Thymus (tissue), 11 donors: ENCODE measurements around the gene TRAPPC3. TPM values are rescaled to one million over a fixed set of nuclear protein-coding genes. Genes with fewer than 3 reads are reported as not detected.

Experiments
- DNase-seq, 9 donors: peaks; one replicate each; pipeline ENCODE4 v3.0.0-alpha.2; 2013; ENCODE audit warnings: low spot score in 9 of 9, low read depth in 6 of 9, missing footprints in 1 of 9
- H3K27ac ChIP-seq, 2 donors: one replicate each; pipeline ENCODE4 v1.5.1; 2013; ENCODE audit warnings: control low read depth in 1 of 2, low read depth in 1 of 2, low read length in 1 of 2, mild to moderate bottlenecking in 1 of 2, moderate library complexity in 1 of 2
- H3K27me3 ChIP-seq, 2 donors: one replicate each; pipeline ENCODE4 v1.5.1; 2013; ENCODE audit warnings: low read length in 1 of 2; ENCODE audit not compliant: control insufficient read depth in 2 of 2, insufficient read depth in 1 of 2
- H3K36me3 ChIP-seq, 2 donors: one replicate each; pipeline ENCODE4 v1.5.1; 2013; ENCODE audit warnings: low read length in 1 of 2, mild to moderate bottlenecking in 1 of 2, moderate library complexity in 1 of 2; ENCODE audit not compliant: control insufficient read depth in 2 of 2, insufficient read depth in 2 of 2
- H3K4me1 ChIP-seq, 2 donors: one replicate each; pipeline ENCODE4 v1.5.1; 2013; ENCODE audit warnings: low read length in 2 of 2; ENCODE audit not compliant: control insufficient read depth in 2 of 2, insufficient read depth in 2 of 2
- H3K4me3 ChIP-seq, 2 donors: one replicate each; pipeline ENCODE4 v1.5.1; 2013; ENCODE audit warnings: low read length in 2 of 2, control low read depth in 1 of 2, mild to moderate bottlenecking in 1 of 2
- H3K9me3 ChIP-seq, 2 donors: one replicate each; pipeline ENCODE4 v1.5.1; 2013; ENCODE audit warnings: low read length in 1 of 2, mild to moderate bottlenecking in 1 of 2; ENCODE audit not compliant: control insufficient read depth in 2 of 2, insufficient read depth in 1 of 2
- WGBS: extraction: QIAGEN DNeasy Blood & Tissue Kit; methylation state at CpG from one replicate; pipeline ENCODE4 v1.1.7; 2013; 5-methylcytosine and 5-hydroxymethylcytosine counted together
- polyA plus RNA-seq: library from polyadenylated mRNA; stranded (reverse); fragments of 200-250 nt; gene quantifications from one replicate; pipeline ENCODE4 v1.2.3, GENCODE V29; 2013
- total RNA-seq: library from RNA; stranded (reverse); fragments of 120-200 nt; gene quantifications from one replicate; pipeline ENCODE4 v1.2.4, GENCODE V29; 2013
- donor health status: healthy.

The TRAPPC3 gene
- total and polyA plus RNA-seq, 2 donors = 73.6 to 77.7 TPM

DNA sequence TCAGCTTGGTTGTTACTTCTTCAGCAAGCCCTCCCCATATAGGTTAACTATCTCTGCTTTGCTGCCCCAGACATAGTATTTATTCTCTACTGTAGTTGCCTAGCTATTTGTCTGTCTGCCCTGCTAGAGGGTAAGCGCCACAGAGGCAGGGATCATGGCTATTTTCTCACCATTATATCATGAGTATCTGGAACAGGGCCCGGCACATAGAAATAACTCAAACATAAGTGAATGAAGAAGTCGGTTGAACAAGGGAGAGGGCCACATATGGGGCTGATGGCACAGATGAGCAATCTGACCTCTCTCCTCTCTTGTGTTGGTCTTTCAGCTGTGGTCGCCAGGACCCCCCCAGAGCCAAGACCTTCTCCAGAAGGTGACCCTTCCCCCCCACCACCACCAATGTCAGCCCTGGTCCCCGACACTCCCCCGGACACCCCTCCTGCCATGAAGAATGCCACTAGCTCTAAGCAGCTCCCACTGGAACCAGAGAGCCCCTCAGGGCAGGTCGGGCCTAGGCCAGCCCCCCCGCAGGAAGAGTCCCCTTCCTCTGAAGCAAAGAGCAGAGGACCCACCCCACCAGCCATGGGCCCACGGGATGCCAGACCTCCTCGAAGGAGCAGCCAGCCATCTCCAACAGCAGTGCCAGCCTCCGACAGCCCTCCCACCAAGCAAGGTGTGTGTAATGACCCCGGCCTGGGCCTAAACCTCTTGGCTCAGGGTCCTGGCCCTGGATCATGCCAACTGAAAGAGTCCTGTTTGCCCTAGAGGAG lies 21.5 kb upstream of the TRAPPC3 start:
- H3K4me3 ChIP-seq = no peak overlapping the region
- H3K36me3 ChIP-seq = peaks cover 72 to 78% of the 10 kb centered on the region in 2 donors
- H3K27me3 ChIP-seq = no peaks in the 10 kb centered on the region
- peaks cover 0 to 8% of the 10 kb centered on the region in 2 donors for H3K4me1 ChIP-seq
- WGBS = 93% methylated on average over 12 of the region's 12 CpGs
- DNase-seq = no peak
- no peak overlapping the region for H3K27ac ChIP-seq
- no peaks in the 10 kb centered on the region for H3K9me3 ChIP-seq

DNA sequence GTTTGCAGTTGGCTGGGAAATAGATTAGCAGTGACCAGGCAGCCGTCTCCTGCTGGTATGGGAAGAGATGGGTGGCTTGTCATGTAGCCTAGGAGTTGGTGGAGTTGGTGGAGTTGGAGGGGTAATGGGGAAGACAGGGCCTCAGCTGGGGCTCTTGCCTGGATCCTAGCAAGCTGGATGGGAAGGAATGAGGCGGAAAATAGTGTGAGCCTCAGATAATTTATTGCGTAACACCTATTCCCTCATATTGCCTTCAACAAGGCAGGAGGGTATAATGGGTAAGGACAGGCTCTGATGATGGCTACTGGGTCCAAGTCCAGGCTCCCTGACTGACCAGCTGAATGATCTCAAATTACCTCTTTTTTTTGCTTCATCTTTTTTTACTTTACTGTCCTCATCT lies 19.2 kb upstream of the TRAPPC3 start:
- H3K9me3 ChIP-seq = no peaks in the 10 kb centered on the region
- peak overlapping the region in 1 of 2 donors; percentile 36 for H3K27ac ChIP-seq
- no peaks in the 10 kb centered on the region for H3K27me3 ChIP-seq
- no peak for DNase-seq
- H3K4me3 ChIP-seq = no peak overlapping the region
- peaks cover 49 to 55% of the 10 kb centered on the region in 2 donors for H3K36me3 ChIP-seq
- H3K4me1 ChIP-seq = no peaks in the 10 kb centered on the region
- WGBS = 98% methylated on average over 3 of the region's 3 CpGs

DNA sequence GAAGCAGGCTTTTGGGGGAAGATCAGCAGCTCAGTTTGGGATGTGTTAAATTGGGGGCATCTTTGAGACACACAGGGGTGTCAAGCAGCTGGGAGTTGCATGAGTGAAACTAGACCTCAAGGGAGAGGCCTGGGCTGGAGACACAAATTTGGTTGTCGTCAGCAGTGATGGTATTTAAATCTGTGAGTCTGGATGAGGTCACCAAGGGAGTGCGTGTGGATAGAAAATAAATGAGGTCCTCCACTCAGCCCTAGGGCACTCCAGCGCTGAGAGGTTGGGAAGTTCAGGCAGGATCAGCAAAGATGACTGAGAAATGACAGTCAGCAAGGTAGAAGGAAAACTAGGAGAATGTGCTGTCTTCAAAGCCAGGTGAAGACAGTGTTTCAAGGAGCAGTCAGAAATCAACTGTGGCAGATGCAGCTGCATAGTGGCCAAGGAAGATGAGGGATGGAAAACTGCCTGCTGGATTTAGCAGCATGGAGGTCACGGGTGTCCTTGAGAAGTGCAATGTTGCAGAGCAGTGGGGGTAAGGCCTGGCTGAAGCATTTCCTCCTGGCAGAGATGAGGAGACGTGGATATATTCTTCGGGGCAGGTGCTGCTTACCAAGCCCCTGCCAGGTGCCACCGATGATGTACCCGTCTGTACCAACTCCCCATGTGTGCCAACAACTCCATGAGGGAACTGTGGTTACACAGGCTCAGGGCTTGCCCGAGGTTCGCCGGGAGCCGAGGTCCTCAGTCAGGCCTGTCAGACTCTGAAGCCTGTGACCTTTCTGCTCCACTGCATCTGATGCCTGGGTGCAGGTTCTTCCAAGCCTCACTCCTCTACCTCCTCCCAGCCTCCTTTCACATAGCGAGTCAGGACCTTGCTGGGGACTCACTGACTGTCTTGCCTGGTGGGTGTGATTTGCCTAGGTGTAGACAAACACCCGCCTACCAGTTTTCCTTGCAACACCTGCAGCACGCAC lies 17.9 kb upstream of the TRAPPC3 start:
- no peak for DNase-seq
- H3K27ac ChIP-seq = no peak overlapping the region
- H3K36me3 ChIP-seq = peaks cover 38 to 48% of the 10 kb centered on the region in 2 donors
- WGBS = 97% methylated on average over 15 of the region's 15 CpGs
- H3K4me3 ChIP-seq = no peak overlapping the region
- H3K27me3 ChIP-seq = no peaks in the 10 kb centered on the region
- no peaks in the 10 kb centered on the region for H3K9me3 ChIP-seq
- peaks cover 1 to 8% of the 10 kb centered on the region in 2 donors for H3K4me1 ChIP-seq

DNA sequence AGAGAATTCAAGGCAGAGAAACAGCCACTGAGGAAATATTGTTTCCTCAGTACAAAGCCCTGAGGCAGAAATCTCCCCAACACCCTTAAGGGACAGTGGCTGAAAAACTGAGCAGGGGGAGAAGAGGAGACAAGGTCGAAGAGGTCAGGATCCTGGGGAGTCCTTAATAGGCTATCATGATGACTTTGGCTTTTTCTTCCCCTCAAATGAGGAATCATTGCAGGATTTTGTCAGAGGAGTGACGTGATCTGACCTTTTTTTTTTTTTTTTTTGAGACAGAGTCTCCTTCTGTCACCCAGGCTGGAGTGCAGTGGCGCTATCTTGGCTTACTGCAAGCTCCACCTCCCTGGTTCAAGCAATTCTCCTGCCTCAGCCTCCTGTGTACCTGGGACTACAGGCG lies 16.9 kb upstream of the TRAPPC3 start:
- H3K27ac ChIP-seq = peak overlapping the region in 1 of 2 donors; percentile 13

DNA sequence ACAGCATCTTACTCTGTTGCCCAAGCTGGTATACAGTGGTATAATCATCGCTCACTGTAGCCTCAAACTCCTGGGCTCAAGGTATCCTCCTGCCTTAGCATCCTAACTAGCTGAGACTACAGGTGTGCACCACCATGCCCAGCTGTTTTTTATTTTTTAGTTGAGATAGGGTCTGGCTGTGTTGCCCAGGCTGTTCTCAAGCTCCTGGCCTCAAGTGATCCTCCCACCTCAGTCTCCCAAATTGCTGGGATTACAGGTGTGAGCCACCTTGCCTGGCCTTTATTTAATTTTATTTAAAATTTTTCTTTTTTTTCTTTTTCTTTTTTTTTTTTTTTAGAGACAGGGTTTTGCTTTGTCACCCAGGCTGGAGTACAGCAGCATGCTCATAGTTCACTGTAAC lies 15.9 kb upstream of the TRAPPC3 start:
- WGBS = 59% methylated on average over 1 of the region's 1 CpG
- no peak overlapping the region for H3K27ac ChIP-seq

More for the DNA sequence above, 16.9 kb upstream of the TRAPPC3 start:
- DNase-seq = no peak
- WGBS = 91% methylated on average over 4 of the region's 4 CpGs
- Histone ChIP-seq H3K27me3 (no peaks in the 10 kb centered on the region), H3K4me3 (no peak overlapping the region), H3K9me3 (no peaks in the 10 kb centered on the region), H3K4me1 (peaks cover 11 to 19% of the 10 kb centered on the region in 2 donors), H3K36me3 (peaks cover 30 to 39% of the 10 kb centered on the region in 2 donors)

DNA sequence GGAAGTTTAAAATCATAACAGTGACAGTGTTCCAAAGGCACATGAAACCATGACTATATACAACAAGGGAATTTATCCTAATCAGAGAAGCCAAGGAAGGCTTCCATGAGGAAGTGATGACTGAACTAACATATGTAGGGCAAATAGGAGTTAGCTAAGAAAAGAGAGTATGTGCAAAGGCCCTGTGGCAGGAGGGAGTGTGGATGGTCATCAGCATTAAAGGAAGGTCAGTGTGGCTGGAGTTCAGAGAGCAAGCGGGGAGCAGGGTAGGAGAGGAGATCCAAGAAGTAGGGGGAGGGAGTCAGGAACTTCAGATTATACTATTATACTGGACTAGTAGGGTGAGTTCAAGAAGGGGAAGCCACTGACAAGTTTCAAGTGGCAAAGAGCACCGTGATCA lies 15.1 kb upstream of the TRAPPC3 start:
- H3K27me3 ChIP-seq = no peaks in the 10 kb centered on the region
- H3K27ac ChIP-seq = no peak overlapping the region
- peaks cover 24 to 37% of the 10 kb centered on the region in 2 donors for H3K4me1 ChIP-seq
- no peak for DNase-seq
- 95% methylated on average over 2 of the region's 2 CpGs for WGBS
- no peak overlapping the region for H3K4me3 ChIP-seq
- peaks cover 1 to 4% of the 10 kb centered on the region in 2 donors for H3K9me3 ChIP-seq
- H3K36me3 ChIP-seq = peaks cover 18 to 28% of the 10 kb centered on the region in 2 donors

More for the DNA sequence above, 15.9 kb upstream of the TRAPPC3 start:
- Histone ChIP-seq H3K9me3 (peaks cover 1 to 4% of the 10 kb centered on the region in 2 donors), H3K27me3 (no peaks in the 10 kb centered on the region), H3K36me3 (peaks cover 21 to 29% of the 10 kb centered on the region in 2 donors), H3K4me1 (peaks cover 21 to 29% of the 10 kb centered on the region in 2 donors), H3K4me3 (no peak overlapping the region)
- no peak for DNase-seq

DNA sequence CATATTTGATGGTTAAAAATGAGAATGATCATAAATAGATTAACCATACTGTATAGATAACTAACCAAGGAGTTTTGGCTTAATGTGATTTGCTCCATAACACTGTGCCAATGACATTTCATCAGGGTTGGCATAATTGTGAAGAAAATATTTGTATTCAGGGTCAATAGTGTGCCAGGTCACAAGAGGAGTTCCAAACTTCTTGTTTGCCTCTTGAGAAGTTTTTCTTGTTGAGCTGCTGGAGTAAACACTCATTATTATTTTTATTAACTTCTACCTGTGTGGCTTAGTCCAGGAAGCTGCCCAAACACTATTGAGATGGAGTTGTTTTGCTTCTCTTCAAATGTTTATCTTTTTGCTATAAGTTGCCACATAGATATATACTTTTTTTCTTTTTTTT lies 14.1 kb upstream of the TRAPPC3 start:
- Histone ChIP-seq H3K27me3 (no peaks in the 10 kb centered on the region), H3K4me1 (peaks cover 25 to 46% of the 10 kb centered on the region in 2 donors), H3K4me3 (no peak overlapping the region), H3K27ac (no peak overlapping the region), H3K36me3 (peaks cover 17 to 31% of the 10 kb centered on the region in 2 donors), H3K9me3 (peaks cover 1 to 4% of the 10 kb centered on the region in 2 donors)
- DNase-seq = no peak

DNA sequence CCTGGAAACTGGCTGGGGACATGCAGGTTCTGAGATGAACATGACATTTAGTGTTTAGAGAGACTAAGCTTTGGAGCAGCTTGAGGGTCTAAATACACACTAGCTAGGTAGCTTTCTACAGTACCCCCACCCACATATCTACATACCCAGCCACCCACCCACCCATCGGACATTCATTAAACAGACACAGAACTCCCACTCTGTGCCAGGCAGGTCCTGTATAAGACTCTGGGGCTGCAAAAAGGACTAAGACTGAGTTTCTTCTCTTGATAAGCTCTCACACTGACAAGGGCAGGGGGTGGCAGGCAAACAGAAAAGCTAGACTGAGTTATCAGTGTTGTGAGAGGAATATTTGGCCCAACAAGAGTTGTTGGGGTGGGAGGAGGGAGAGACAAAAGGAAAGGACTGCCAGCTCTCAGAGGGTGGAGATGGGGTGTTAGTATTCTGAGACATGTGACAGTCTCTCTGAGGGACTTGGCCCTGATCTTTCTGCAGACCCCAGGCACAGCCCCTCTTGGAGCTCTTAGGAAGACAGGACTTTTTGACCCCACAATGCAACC lies 13.5 kb upstream of the TRAPPC3 start:
- H3K27ac ChIP-seq = peak overlapping the region; percentile 94 to 95
- 92% methylated on average over 1 of the region's 1 CpG for WGBS

More for the DNA sequence above, 13.5 kb upstream of the TRAPPC3 start:
- H3K4me1 ChIP-seq = peaks cover 30 to 52% of the 10 kb centered on the region in 2 donors
- H3K27me3 ChIP-seq = no peaks in the 10 kb centered on the region
- H3K4me3 ChIP-seq = no peak overlapping the region
- DNase-seq = no peak
- peaks cover 14 to 34% of the 10 kb centered on the region in 2 donors for H3K36me3 ChIP-seq
- peaks cover 1 to 4% of the 10 kb centered on the region in 2 donors for H3K9me3 ChIP-seq
